GM12891 (cell line): ENCODE data around the gene UBE2H.
A peak's percentile ranks its signal among the peaks of the same experiment; 100 is the strongest.

Experiments
- DNase-seq: peaks from one replicate; pipeline ENCODE4 v3.0.0; 2011; ENCODE audit warnings: low spot score; ENCODE audit not compliant: insufficient read length
- FAIRE-seq: peaks from 2 replicates; lab custom pipeline; 2011; peaks lifted over from hg19 to GRCh38; lab: Jason Lieb, UNC
- PAX5 ChIP-seq: IDR thresholded peaks from 2 replicates; pipeline ENCODE4 v1.6.1; 2011; ENCODE audit warnings: low read length, moderate library complexity, mild to moderate bottlenecking; ENCODE audit not compliant: insufficient read depth, severe bottlenecking
- POLR2A ChIP-seq: IDR thresholded peaks from 2 replicates; pipeline ENCODE4 v1.6.1; 2011; ENCODE audit warnings: low read depth, low read length, control low read depth
- POLR2AphosphoS5 ChIP-seq: IDR thresholded peaks from 2 replicates; pipeline ENCODE4 v1.6.1; 2011; ENCODE audit warnings: low read depth, low read length, control low read depth
- POU2F2 ChIP-seq: IDR thresholded peaks from 2 replicates; pipeline ENCODE4 v1.6.1; 2011; ENCODE audit warnings: low read depth, mild to moderate bottlenecking, control low read depth, low read length, moderate library complexity
- SPI1 ChIP-seq: IDR thresholded peaks from 2 replicates; pipeline ENCODE4 v1.6.1; 2011; ENCODE audit warnings: low read depth, low read length, control low read depth
- TAF1 ChIP-seq: IDR thresholded peaks from 2 replicates; pipeline ENCODE4 v1.6.1; 2011; ENCODE audit warnings: low read depth, low read length, control low read depth

The UBE2H gene

DNA sequence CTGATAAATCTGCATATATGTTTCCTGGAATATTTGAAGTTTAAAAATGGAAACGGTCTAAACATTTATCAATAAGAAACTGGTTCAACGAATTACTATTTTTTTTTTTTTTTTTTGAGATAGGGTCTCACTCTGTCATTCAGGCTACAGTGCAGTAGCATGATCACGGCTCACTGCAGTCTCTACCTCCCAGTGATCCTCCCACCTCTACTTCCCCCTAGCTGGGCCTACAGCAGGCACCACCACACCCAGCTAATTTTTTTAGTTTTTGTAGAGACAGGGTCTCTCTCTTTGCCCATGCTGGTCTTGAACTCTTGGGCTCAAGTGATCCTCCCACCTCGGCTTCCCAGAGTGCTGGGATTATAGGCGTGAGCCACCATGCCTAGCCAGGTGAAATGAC, 68.3 kb downstream of the UBE2H start:
- DNase-seq (no peak), FAIRE-seq (no peak)
- TF ChIP-seq TAF1 (no peak), POLR2AphosphoS5 (no peak), SPI1 (no peak), POLR2A (no peak), PAX5 (no peak), POU2F2 (no peak)

DNA sequence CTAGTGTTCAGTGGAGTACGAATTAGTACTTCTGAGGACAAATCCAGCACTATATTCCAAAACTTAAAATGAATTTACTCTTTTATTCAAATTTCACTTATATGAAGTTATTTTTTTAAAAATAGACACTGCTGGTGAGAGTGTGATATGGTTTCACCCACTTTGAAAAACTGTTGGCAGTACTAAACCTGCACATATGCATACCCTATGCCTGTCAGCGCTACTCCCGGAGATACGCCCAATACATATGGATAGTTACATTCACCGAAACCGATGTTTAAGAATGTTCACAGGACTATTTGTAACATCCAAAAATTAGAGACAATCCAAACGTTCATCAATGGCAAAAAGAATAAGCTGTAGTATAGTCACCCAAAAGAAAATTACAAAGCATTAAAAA, 69.6 kb downstream of the UBE2H start:
- DNase-seq: no peak
- TF ChIP-seq SPI1 (no peak), TAF1 (no peak), POLR2AphosphoS5 (no peak), PAX5 (no peak), POLR2A (no peak), POU2F2 (no peak)
- FAIRE-seq: no peak

GRCh38 chr7:129882531-129882930, 70.2 kb downstream of the UBE2H start:
- TF ChIP-seq TAF1: no peak
- TF ChIP-seq POLR2A: no peak
- no peak for TF ChIP-seq POLR2AphosphoS5
- no peak for TF ChIP-seq POU2F2
- TF ChIP-seq SPI1: no peak
- TF ChIP-seq PAX5: no peak
- FAIRE-seq (no peak), DNase-seq (no peak)

- TF ChIP-seq POLR2A (no peak), TAF1 (no peak), POLR2AphosphoS5 (no peak), POU2F2 (no peak), PAX5 (no peak), SPI1 (no peak)
- no peak for DNase-seq
- peak; percentile 20 for FAIRE-seq
Observed at GRCh38 chr7:129877146-129877792, 75.5 kb downstream of the UBE2H start.

DNA sequence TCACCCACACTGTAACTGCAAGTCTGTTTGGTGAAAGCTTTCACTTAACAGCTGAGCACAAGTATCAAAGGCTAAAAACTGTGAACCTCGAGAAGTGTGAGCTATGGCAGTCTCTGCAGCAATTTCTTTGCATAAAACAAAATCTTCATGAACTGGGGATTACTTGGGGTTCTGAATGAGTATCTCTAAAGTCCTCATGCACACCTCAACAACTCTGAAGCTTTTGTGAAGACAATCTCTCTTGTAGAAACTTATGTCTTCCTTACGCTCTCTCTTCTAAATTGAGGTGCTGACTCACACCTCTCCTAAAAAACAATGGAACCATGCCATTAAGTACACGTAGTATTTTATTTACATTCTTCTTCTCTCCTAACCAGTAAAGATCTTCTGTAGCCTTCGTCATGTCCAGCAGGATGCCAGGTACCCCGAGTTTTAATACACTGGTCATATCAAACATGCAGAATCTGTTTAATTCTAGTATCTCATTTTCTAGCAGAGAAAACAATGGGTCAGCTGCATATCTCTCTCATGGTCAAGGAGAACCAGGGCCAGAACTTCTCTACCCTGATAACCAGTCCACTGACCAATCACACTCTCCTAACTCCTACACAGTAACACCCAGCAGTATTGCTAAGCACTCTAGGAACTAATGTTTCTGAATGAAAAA, 76.9 kb downstream of the UBE2H start:
- no peak for TF ChIP-seq PAX5
- no peak for TF ChIP-seq POLR2A
- TF ChIP-seq TAF1: no peak
- no peak for TF ChIP-seq POU2F2
- no peak for TF ChIP-seq SPI1
- TF ChIP-seq POLR2AphosphoS5: no peak
- FAIRE-seq (no peak), DNase-seq (no peak)

GRCh38 chr7:129875160-129875559, 77.6 kb downstream of the UBE2H start:
- FAIRE-seq: no peak
- TF ChIP-seq SPI1 (no peak), PAX5 (no peak), POU2F2 (no peak), TAF1 (no peak), POLR2A (no peak), POLR2AphosphoS5 (no peak)
- DNase-seq: no peak

DNA sequence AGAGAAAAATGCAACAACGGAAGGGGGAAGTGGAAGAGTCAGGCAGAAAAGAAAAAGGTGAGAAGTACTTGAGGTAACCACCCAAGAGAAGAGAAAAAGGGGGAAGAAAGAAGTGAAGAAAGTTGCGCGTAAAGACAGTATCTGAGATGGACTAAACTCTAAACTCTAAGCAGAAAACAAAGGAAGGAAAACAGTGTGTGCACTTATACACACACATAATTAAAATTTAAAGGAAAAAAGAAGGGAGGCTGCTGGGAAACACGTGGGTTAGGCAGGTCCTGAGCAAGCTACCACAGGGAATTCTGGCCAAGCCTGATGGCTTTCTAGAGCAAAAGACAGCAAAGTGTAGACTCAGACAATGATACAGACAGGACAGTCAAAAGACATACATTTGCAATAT, 78.0 kb downstream of the UBE2H start:
- TF ChIP-seq POU2F2: no peak
- no peak for TF ChIP-seq POLR2AphosphoS5
- no peak for FAIRE-seq
- DNase-seq: no peak

GRCh38 chr7:129872054-129872453, 80.7 kb downstream of the UBE2H start:
- no peak for TF ChIP-seq POU2F2
- no peak for TF ChIP-seq POLR2A
- TF ChIP-seq POLR2AphosphoS5: no peak
- TF ChIP-seq SPI1: no peak
- TF ChIP-seq TAF1: no peak
- no peak for TF ChIP-seq PAX5
- DNase-seq: no peak
- FAIRE-seq: no peak

DNA sequence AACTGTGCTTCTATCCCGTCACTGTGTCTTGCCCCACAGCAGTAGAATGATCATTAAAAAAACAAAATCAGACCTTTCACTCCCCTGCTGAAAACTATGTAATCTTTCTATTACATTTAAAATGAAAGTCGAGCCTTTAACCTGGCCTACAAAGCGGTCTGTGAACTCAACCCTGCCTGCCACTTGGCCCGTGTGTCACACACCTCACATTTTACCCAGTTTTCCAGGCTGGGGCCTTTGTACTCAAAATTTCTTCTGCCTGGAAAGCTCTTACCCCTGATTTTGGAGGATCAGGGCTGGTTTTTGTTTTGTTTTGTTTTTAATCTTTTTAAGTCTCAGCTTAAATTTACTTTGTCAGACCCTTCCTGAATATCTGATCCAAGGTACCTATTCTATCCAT, 82.1 kb downstream of the UBE2H start:
- no peak for TF ChIP-seq POLR2A
- TF ChIP-seq POLR2AphosphoS5: no peak
- TF ChIP-seq SPI1: no peak
- no peak for TF ChIP-seq TAF1
- no peak for TF ChIP-seq PAX5
- TF ChIP-seq POU2F2: no peak
- FAIRE-seq: no peak
- no peak for DNase-seq

GRCh38 chr7:129866251-129866650, 86.5 kb downstream of the UBE2H start:
- FAIRE-seq: no peak
- DNase-seq: no peak
- no peak for TF ChIP-seq POLR2AphosphoS5
